Measurements from ENCODE around the gene ERVMER34-1.

The ERVMER34-1 gene, protein sequence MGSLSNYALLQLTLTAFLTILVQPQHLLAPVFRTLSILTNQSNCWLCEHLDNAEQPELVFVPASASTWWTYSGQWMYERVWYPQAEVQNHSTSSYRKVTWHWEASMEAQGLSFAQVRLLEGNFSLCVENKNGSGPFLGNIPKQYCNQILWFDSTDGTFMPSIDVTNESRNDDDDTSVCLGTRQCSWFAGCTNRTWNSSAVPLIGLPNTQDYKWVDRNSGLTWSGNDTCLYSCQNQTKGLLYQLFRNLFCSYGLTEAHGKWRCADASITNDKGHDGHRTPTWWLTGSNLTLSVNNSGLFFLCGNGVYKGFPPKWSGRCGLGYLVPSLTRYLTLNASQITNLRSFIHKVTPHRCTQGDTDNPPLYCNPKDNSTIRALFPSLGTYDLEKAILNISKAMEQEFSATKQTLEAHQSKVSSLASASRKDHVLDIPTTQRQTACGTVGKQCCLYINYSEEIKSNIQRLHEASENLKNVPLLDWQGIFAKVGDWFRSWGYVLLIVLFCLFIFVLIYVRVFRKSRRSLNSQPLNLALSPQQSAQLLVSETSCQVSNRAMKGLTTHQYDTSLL

DNA sequence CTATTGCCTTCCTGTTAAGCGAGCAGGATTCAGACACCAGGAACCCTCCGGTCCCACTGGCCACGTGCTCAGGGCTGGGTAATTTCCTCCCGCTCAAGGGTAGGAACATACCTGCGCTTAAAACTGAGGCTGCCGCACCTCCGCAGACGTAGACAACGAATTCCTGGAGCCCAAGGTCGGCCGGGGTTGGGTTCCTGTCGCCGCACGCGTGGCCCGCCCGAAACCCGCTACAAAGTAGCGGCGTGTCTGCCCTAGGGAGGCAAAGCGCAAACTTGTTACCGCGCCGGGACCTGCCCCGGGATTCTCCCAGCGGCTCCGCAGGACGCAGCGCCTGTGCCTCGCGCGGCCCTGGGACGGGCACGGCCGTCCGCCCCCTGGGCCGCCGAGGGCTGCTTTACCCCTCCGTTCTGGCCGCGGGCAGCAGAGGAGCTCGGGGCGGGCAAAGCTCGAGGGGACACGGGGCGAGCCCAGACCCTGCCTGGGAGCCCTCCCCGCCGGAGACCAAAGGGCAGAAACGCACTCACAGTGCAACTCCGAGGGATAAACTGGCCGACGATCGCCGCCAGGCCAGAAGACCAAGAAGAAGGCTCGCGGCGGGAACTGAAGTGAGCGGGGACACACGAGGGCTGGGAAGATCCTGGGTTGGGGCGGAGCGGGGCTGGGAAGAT is at the start of gene ERVMER34-1:
TSS of gene ERVMER34-1 (minus strand) at position 607 of the 668 bp plus-strand sequence. CDS start 5,905 bp downstream, outside the sequence.
- no peak for DNase-seq (ENCODE audit: low read depth in 3 of 3, low spot score in 1 of 3)

DNA sequence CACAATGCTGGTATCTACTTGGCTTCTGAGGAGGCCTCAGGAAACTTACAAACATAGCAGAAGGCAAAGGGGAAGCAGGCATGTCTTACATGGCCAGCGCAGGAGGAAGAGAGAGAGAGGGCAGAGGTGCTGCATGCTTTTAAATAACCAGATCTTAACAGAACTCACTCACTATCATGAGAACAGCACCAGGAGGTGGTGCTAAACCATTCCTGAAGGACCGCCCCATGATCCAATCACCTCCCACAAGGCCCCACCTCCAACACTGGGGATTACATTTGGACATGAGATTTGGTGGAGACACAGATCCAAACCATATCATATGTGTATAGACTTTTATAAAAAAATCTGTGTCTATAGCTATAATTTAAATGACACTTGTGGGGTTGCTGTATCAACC is 48.6 kb upstream of the ERVMER34-1 start:
- DNase-seq (ENCODE audit: low read depth in 3 of 3, low spot score in 1 of 3) = no peak

DNA sequence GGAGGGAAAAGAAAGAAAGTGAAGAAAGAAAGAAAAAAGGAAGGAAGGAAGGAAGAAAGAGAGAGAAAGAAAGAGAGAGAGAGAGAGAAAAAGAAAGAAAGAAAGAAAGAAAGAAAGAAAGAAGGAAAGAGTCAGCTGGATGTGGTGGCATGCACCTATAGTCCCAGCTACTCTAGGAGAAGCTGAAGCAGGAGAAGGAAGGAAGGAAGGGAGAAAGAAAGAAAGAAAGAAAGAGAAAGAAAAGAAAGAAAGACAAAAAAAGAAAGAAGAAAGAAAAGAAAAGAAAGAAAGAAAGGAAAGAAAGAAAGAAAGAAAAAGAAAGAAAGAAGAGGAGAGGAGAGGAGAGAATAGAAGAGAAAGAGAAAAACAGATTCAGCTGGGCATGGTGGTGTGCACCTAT is 44.3 kb upstream of the ERVMER34-1 start:
- DNase-seq (ENCODE audit: low read depth in 3 of 3, low spot score in 1 of 3) = no peak

DNA sequence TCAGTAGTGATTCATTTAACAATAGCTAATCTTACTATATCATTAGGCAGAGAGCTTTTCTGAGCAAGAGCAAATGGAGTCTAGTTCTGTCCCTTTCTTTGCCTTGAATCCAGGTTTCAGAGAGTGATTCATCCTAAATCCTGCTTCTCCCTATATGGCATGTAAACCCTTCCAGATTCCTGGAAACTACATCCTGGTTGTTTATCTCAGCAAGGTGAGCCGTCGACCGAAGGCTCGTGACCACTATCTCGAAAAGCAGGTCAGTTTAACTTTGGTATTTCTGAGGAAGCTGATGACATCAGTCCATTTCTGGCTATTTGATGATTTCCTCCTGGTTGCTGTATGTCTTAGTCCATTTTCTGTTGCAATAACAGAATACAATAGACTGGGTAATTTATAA is 40.7 kb upstream of the ERVMER34-1 start:
- DNase-seq (ENCODE audit: low read depth in 3 of 3, low spot score in 1 of 3) = no peak

DNA sequence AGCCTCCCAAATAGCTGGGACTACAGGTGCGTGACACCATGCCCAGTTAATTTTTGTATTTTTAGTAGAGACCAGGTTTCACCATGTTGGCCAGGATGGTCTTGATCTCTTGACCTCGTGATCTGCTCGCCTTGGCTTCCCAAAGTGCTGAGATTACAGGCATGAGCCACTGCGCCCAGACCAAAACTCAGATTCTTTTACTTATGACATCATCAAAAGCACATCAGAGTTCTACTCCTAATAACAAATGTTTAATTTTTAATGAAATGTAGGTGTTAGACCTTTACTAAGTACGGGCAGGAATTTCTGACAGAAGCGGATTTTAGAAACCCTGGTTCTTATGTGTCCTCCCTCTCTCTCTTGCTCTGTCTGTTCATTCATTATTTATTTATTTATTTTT is 38.5 kb upstream of the ERVMER34-1 start:
- no peak for DNase-seq (ENCODE audit: low read depth in 3 of 3, low spot score in 1 of 3)

DNA sequence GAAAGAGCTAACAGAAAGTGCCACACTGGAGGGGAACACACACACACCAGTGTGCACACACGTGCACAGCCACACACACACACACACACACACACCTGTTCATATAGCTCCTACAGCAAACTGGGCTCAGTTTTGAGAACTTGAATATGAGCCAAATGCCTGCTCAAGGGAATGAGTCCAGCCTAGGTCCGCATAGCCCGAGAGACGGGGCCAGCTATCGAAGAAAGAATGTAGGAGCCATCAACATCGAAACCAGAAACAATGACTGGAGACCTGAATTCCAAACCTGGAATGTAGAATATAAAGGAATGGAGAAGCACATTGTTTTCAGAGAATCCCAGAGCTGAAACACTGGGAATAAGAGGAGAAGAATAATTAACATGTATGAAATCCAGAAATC is 37.6 kb upstream of the ERVMER34-1 start:
- DNase-seq (ENCODE audit: low read depth in 3 of 3, low spot score in 1 of 3) = no peak

DNA sequence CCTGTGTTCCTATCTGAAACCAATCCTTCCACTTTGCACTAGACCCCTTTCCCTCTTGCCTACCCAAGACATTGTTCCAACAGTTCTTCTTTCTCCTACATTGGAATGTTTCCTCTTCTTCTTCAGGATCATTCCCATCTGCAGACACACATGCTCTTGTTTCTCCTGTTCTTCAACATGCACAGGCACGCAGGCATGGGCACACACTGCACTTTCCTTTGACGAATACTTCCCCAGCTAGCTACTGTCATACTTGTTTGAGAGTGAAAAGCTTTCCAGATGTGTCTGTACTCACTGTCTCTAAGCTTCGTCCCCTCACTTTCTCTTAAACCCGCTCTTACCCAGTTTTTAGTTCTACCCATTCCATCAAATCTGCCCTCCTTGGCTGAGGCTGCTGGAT is 31.8 kb upstream of the ERVMER34-1 start:
- no peak for DNase-seq (ENCODE audit: low read depth in 3 of 3, low spot score in 1 of 3)

DNA sequence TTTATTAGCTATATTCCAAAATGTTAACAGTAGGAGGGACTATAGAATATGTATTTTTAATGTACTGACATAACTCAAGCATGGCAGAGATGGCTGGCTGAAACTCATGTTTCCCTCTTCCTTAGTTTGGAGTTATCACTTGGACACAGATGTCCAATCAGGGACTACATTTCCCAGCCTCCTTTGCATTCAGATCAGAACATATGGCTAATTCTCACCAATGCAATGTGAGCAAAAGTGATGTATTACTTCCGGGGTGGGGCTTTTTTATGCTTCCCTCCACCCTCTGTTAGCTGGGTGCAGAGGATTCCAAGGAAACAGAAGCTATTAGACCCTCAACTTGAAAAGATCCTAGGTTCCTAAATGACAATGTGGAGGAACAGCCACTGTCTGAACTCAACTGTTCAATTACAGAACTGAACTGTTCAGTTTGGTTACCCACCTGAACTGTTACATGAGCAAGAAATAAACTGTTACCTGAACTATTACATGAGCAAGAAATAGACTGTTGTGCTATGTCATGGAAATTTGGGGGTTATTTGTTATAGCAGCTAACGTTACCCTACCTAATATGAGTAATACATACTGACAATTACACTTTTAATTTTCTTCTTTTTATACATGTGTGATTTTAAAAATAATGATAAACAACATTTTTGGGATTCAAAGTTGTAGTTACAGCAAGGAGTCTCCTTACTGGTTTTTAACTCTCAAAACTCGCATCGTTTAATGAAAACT is 29.6 kb upstream of the ERVMER34-1 start:
- no peak for DNase-seq (ENCODE audit: low read depth in 3 of 3, low spot score in 1 of 3)

DNA sequence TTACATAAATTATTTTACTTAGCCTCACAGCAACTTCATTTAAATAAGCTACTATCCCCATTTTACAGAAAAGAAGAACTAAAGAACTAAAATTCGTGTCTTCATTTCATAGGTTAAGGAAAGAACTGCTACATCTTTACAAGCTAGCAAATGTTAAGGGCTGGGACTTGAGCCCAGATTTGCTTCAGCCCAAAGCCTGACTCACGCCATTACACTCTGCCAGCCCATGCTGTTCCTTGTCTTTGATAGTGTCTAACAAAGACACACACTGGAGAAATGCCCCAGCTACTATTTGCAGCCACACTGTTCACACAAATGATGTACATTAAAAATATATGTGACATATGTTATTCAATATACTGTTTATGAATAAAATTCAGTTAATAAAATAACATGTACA is 29.0 kb upstream of the ERVMER34-1 start:
- no peak for DNase-seq (ENCODE audit: low read depth in 3 of 3, low spot score in 1 of 3)

DNA sequence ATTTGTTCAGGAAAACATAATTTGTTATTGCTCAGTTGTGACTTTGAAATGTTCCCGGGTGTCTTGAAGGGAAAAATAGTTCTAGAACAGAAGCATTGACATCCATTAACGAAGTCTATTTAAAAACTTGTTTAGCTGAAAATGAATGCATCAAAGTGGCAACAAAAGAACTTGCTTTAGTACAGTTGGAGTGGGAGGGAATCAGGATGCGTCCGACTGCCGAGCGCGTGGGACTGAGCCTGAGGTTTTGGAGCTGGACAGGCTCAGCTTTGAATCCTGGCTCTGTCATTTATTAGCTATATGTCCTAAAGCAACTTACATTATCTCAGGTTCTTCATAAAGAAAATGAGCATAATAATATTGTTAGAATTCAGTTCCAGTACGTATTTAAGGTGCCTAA is 9.0 kb upstream of the ERVMER34-1 start:
- no peak for DNase-seq (ENCODE audit: low read depth in 3 of 3, low spot score in 1 of 3)

DNA sequence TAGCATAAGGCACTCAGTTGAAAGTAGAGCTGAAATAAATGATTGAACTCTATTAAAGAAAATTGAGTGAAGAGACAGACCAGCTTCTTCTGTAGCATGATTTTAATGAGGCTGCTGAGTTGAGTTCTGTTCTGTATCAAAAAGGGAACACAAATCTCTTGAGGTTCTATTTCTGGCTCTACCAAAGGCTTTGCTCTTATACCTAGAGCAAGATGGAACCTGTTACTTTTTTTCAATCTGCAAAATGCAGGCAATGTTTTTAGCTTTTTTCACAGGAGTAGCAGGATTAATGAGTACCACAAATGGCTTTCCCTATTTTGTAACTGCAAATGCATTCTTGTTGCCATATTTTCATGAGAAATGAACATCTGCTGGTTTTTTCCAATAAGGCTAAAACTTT is 4.2 kb upstream of the ERVMER34-1 start:
- no peak for DNase-seq (ENCODE audit: low read depth in 3 of 3, low spot score in 1 of 3)

DNA sequence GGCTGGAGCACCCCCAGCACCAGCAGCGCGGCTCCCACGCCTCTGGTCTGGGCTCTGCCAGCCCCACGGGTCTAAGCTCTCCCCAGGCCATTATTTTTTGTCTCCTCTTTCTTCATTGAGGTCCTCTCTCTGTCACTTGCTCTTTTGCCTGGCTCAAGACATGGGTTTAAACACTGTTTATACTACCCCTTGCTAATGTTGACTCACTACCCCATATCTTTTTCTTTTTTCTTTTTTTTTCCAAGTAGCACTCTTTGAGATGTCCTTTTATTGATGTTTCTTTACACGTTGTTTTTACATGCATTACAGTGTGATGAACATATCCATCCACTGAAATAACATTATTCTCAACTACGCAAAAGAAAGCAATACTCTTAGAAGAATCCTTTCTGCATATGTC is 1.7 kb upstream of the ERVMER34-1 start:
- DNase-seq (ENCODE audit: low read depth in 3 of 3, low spot score in 1 of 3) = no peak

DNA sequence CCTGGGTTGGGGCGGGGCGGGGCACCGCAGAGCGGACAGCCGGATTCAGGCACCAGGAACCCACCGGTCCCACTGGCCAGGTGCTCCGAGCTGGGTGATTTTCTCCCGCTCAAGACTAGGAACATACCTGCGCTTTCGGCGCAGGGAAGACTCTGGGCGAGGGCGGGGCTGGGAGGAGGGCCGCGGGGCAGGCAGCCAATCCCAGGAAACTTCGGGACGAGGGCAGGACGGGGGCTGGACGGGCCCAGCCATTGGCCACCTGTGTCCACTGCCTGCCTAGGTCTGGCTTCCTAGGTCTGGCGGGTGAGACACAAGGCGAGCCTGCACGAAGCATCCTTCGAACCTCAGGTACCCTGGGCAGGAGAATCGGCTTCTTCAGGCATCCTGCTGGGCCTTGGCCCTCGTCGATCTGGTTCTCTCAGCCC is 274 bp upstream of the ERVMER34-1 start:
- no peak for DNase-seq (ENCODE audit: low read depth in 3 of 3, low spot score in 1 of 3)

DNA sequence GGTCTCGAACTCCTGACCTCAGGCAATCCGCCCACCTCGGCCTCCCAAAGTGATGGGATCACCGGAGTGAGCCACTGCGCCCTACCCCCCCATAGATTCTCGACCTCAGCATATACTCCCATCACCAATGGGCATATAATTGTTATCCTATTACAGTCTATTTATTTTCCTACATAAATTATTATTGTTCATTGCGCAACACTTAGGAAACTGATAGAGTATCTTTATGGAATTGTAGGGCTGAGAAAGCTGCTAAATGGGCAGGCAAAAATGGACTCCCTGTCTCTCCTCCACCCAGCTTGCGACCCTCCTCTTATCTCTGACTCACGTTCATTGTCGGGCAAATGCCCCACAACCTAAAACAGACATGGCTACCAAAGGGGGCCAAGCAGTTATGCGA is 1.0 kb downstream of the ERVMER34-1 start:
- no peak for DNase-seq (ENCODE audit: low read depth in 3 of 3, low spot score in 1 of 3)

DNA sequence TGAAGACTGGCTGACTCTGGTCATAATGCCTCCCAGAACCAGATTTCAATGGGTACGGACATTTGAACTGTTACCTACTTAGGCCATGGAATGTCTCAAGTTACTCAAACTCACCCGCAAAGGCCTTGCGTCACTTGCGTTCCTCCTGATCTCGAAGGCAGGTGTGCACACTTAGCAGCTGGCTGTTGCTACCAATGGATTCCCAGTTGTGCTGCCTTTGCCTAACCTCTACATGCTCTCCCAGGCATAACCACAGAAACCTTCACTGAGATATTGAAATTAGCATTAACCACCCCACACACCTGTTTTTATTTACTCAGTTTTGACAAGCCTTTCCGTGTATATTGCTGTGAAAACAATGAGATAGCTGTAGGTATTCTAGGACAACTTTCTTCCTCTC is 2.8 kb downstream of the ERVMER34-1 start:
- no peak for DNase-seq (ENCODE audit: low read depth in 3 of 3, low spot score in 1 of 3)

DNA sequence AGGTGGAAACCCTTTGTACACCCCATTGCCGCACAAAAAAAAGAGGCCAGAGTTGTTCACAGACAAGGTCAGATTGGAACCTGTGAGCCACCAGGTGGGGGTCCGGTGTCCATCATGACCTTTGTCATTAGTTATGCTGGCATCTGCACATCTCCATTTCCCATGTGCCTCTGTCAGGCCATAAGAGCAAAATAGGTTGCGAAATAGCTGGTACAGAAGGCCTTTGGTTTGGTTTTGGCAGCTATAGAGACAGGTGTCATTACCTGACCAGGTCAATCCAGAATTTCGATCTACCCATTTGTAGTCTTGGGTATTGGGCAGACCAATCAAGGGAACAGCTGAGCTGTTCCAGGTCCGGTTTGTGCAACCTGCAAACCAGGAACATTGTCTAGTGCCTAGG is 6.6 kb downstream of the ERVMER34-1 start:
- no peak for DNase-seq (ENCODE audit: low read depth in 3 of 3, low spot score in 1 of 3)

DNA sequence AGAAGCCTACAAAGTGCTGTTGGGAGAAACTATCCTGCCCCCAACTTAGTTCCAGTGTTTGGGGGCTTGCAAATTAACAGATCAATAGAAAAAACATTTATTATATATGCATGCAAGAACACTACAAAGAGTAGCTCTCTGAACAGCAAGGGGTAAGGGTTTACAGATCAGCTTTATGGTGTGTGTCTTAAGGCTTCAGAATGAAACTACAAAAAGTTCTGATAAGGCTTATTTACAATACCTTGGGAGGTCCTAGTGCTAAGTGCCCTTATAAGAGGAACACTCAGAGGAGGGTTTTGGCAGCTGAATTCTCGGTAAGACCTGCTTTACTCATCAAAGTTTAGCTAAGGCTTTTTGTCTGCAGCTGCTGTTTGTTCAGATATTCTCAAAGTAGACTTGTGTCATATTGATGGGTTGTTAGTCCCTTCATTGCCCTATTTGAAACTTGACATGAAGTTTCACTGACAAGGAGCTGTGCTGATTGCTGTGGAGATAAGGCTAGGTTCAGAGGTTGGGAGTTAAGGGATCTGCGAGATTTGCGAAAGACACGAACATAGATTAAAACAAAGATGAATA is 7.7 kb downstream of the ERVMER34-1 start:
- no peak for DNase-seq (ENCODE audit: low read depth in 3 of 3, low spot score in 1 of 3)

DNA sequence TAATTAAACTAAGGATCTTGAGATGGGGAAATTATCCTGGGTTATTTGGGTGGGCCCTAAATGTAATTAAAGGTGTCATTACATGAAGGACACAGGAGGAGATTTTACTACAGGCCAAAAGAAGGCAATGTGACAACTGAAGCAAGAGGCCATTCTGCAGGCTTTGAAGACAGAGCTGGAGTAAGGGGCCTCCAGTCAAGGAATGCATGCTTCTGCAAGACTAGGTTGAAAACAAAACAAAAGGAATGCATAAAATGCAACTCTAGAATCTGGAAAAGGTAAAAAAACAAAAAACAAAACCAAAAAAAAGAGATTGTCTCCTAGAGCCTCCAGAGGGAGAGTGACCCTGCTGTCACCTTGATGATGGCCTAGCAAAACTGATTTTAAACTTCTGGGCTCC is 21.6 kb downstream of the ERVMER34-1 start:
- DNase-seq (ENCODE audit: low read depth in 3 of 3, low spot score in 1 of 3) = no peak

DNA sequence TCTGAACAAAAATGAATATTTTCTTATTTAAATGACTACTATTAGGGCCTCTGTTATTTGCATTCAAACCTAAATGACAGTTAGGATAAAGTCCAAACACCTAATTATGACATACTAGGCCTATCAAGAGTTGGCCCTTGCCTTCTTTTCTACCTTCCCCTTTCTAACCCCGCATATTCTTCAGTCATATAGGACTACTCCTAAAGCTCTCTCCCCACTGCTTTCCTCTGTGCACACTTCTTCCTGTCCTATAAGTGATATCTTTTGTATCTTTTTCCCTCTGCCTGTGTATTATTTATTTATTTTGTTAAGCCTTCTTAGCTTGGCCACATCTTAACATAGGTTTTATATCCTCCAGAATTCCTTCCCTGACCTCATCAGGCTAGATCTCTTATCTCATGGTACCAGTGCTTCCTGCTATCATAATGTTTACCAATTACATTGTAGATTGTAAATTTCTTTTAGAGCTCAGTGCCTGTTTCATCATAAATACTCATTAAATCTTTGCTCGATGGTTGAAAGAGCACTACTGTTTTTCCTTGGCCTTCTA is 22.5 kb downstream of the ERVMER34-1 start:
- no peak for DNase-seq (ENCODE audit: low read depth in 3 of 3, low spot score in 1 of 3)

DNA sequence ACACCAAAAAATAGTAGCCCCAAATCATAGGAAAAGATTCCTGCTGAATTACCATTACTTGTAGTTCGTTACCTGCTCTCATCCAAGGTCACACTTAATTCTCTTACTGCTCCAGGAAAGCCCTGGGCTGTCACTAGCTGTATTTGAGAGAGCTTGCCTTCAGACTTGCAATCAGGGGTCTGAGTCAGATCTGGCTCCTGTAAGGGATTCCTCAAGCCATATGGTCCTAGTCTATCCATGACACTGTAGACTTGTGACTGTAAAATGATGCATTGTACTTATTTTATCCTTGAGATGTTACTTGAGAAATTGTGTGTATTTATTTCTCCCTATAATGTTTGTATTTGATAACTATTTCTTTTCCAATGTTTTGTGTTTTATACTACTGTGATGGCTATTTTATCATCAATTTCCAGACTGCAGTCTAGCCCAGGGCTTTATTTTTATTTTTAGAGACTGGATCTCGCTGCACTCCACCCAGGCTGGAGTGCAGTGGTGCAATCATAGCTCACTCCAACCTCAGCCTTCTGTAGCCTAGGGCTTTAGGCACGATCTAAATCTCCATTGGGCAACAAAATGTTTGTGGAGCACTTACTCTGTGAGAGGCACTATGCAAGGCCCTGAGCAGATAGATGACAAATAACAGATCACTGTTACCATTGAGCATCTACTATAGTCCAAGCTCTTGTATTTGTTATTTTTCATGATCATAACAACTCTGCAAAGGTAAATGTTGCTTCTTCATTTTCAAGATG is 24.2 kb downstream of the ERVMER34-1 start:
- DNase-seq (ENCODE audit: low read depth in 3 of 3, low spot score in 1 of 3) = no peak

Data from stimulated activated CD4-positive, alpha-beta T cell treated with anti-CD3 and anti-CD28 coated beads, TNF-alpha, amount 100 ng/mL, for 1 hour (primary cell).